PFSK-1 (cell line): ENCODE data around the gene MATN1.

Experiments
- FOXP2 ChIP-seq: optimal IDR thresholded peaks from 2 replicates; pipeline ENCODE3; 2011; ENCODE audit warnings: borderline replicate concordance, control low read depth, inconsistent platforms; ENCODE audit not compliant: insufficient read depth; ENCODE audit errors: extremely low read length, extremely low read depth
- POLR2AphosphoS5 ChIP-seq: IDR thresholded peaks from 2 replicates; pipeline ENCODE4 v1.6.1; 2012; ENCODE audit warnings: low read depth, mild to moderate bottlenecking, control low read depth, low read length, moderate library complexity
- REST ChIP-seq, 2 experiments: IDR thresholded peaks; 2 replicates each; pipeline versions ENCODE4 v1.6.1 to v1.8.0; 2011 to 2012; ENCODE audit warnings: low read depth in 2 of 2, low read length in 2 of 2, control low read depth in 1 of 2, inconsistent platforms in 1 of 2, mild to moderate bottlenecking in 1 of 2, moderate library complexity in 1 of 2; ENCODE audit not compliant: insufficient read depth in 1 of 2
- SIN3A ChIP-seq: IDR thresholded peaks from 2 replicates; pipeline ENCODE4 v1.6.1; 2012; ENCODE audit warnings: mild to moderate bottlenecking, low read length, moderate library complexity, borderline replicate concordance; ENCODE audit not compliant: insufficient read depth
- TAF1 ChIP-seq: IDR thresholded peaks from 2 replicates; pipeline ENCODE4 v1.6.1; 2012; ENCODE audit warnings: low read length, control low read depth, borderline replicate concordance; ENCODE audit not compliant: insufficient read depth

MATN1 gene

GRCh38 chr1:30724175-30724574 is 790 bp upstream of the MATN1 start:
- TF ChIP-seq TAF1 (no peak), POLR2AphosphoS5 (no peak), REST (IDR thresholded peaks at IDR 0.05; ENCODE audit: insufficient read depth in 1 of 2, low read depth in 2 of 2, low read length in 2 of 2) (no peak), FOXP2 (no peak), SIN3A (no peak)

GRCh38 chr1:30721812-30722537 is 1.4 kb downstream of the MATN1 start:
- TF ChIP-seq REST (IDR thresholded peaks at IDR 0.05; ENCODE audit: insufficient read depth in 1 of 2, low read depth in 2 of 2, low read length in 2 of 2): no peak
- TF ChIP-seq FOXP2: no peak
- TF ChIP-seq SIN3A: no peak
- no peak for TF ChIP-seq POLR2AphosphoS5
- TF ChIP-seq TAF1: no peak

- TF ChIP-seq SIN3A (no peak), POLR2AphosphoS5 (no peak), FOXP2 (no peak), REST (IDR thresholded peaks at IDR 0.05; ENCODE audit: insufficient read depth in 1 of 2, low read depth in 2 of 2, low read length in 2 of 2) (no peak), TAF1 (no peak)
Measured at GRCh38 chr1:30721341-30721793, 2.0 kb downstream of the MATN1 start.

GRCh38 chr1:30720271-30721223 is 2.8 kb downstream of the MATN1 start:
- no peak for TF ChIP-seq SIN3A
- TF ChIP-seq POLR2AphosphoS5: no peak
- TF ChIP-seq TAF1: no peak
- no peak for TF ChIP-seq FOXP2
- no peak for TF ChIP-seq REST (IDR thresholded peaks at IDR 0.05; ENCODE audit: insufficient read depth in 1 of 2, low read depth in 2 of 2, low read length in 2 of 2)
